ENCODE measurements around the gene POGZ.

POGZ gene

DNA sequence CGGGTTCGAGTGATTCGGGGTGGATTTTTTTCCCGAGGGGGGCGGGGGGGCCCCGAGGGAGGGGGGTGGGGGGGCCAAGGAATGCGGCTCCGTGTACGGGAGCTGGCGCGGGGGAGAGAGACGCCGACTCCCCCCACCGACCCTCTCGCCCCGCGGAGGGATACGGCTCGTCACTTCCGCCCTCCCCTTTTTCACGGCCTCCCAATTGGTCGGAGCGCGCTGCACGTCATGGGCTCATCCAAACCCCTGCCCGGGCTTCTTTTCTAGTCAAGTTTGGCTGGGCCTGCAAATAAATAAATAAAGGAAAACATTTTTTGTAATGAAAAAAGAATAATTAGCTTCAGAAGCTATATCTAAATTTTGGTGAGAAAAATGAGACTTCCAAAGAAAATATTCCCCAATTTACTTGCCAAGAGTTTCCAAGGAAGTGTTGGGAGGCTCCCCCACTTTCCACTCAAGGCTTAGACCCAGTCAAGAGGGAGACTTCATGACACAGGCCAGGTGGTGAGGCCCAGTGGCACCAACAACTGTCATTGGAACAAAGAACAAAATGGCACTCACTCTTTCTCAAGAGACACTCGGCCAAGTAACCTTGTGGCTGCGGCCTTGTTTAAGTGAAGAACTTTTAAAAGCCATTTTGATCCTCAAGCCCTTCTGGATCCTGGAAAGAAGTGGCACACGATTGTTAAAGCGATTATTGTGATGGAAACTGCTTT, at the start of gene POGZ:
POGZ (minus strand) TSS at position 164 of the 716 bp plus-strand sequence. CDS start 17,290 bp downstream, outside the sequence.
- peak; percentile 99 for DNase-seq

DNA sequence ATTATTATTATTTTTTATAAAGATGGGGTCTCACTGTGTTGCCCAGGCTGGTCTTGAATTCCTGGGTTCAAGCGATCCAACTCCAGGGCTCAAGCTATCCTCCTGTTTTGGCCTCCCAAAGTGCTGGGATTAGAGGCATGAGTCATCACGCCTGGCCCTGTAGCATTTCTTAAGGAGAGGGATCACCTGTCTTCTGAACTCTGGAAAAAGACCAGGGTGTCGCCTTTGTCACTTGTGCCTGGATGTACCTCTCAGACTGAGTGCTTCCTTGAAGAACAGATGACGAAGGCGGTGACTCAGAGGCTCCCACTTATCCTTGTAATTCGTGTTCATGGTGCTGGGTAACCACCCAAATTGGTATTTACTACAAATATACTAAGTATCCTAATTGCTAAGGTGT, 49.5 kb upstream of the POGZ start:
- peak; percentile 60 for DNase-seq

DNA sequence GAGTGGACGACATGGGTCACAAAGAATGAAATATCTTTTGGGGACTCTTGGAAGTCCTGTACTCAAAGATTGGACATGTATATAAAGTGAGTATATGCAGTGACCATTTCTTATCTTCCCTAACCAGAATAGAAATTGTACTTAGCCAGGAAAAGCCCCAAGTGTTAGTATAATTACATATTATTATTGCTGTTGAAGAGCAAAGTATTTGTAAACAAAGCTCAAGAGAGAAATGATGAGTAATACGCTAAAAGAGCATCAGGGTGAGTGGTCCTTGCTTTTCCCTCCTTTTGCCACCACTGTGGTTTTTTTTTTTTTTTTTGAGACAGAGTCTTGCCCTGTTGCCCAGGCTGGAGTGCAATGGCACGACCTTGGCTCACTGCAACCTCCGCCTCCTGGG, 45.5 kb upstream of the POGZ start:
- peak; percentile 34 for DNase-seq

DNA sequence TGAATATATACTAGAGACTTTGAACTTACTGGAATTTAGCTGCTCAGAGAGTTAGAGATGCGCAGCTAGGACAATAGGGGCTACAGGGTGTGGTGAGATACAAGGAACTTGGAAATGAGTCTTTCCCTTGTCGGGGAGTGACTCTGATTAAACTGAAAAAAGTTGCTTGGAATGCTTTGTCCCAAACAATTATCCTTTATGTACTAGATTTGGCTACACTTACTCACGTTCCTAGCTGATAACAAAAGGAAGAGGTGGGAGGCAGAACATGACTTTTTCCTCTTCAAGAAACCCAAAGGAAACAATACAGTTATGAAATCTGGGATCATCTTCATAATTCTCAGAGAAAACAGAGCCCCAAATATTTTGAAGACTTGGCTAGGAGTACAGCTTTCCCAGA, 45.0 kb upstream of the POGZ start:
- DNase-seq, result no peak

DNA sequence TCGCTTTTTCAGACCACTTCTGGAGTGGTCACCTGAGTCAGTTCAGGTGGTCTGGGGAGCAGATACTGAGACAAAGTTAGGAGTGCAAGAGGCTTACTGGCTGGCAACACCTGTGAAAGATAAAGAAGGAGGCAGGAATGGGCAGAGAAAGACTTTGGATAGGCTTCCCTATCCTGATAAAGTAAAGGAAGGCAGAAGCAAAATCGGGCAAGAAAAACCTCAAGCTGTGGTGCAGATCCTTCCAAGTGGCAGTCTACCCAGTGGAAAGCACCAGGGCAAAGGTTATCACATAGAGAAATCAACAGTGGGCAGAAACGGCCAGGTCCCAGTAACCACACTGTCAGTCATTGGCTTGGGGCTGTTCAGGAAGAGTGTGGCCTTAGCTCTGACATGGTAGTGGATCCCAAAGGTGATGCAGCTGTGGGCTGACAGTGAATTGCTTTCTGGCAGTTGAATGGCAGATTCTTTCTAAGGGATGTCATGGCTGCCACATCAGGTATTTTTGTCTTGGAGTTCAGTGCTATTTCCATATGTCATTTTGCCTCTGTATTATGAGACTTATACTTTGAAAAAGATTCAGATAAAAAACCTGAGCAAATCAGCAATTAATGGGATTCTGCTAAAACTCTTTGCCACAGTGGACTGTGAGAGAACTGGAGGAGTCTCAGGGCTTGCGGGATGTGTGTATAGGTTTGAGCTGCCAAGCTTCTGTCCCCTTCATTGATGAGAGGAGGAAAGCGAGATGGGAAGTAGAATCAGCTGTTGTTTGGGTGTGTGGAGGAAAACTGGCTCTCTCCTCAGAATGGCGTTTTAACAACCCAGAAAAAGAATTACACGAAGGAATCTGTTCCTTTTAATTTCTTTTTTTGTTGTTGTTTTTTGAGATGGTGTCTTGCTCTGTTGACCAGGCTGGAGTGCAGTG, 43.8 kb upstream of the POGZ start:
- DNase-seq, result no peak

- DNase-seq, result no peak
These were observed 42.9 kb upstream of the POGZ start for GRCh38 chr1:151502035-151502700.

- DNase-seq, result peak; percentile 80
These were observed 42.2 kb upstream of the POGZ start for GRCh38 chr1:151501474-151501873.

GRCh38 chr1:151499930-151500329, 40.6 kb upstream of the POGZ start:
- DNase-seq, result peak; percentile 28

- DNase-seq, result no peak
These were observed 40.1 kb upstream of the POGZ start for GRCh38 chr1:151499365-151499764.

- DNase-seq, result no peak
These were observed 36.0 kb upstream of the POGZ start for GRCh38 chr1:151495316-151495715.

DNA sequence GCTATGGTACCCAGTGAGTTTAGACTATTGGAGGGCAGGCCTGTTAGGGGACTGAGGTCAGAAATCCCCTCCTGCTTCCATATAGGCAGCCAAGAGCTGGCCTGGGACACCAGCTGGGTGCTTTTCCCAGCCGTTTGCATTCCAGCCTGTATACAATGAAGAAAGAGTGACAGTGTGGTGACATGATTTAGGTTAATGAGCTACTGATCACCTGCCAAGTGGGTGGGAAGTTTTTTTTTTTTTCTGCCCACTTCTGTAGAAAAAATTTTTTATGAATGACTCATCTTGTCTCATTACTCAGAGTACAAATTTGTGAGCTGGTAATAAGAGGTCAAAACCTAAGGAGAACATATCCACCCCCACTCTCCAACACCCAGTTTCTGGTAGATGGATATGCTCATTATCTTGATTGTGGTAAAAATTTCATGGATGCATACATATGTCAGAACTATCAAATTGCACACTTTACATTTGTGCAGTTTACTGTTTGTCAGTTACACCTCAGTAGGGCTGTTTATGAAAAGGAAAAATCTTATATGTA, 35.5 kb upstream of the POGZ start:
- peak; percentile 89 for DNase-seq

GRCh38 chr1:151493042-151493441, 33.7 kb upstream of the POGZ start:
- no peak for DNase-seq

DNA sequence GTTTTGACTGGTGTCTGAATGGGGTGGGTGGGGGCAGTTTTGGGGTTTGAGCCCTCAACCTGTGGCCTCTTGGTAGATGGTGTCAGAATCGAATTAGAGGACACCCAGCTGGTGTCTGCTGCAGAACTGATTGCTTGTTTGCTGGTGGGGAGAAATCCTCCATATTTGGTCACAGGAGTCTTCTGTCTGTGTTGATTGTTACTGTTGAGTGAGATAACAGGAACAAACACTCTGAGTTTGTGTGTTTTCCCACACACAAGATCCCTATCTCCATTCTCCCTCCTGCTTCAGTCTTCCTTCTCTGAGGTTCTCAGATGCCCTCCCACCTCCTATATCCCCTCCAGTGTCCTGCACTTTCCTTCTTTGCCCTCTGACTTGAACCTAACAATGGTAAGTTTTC, 32.8 kb upstream of the POGZ start:
- peak; percentile 76 for DNase-seq

- DNase-seq, result peak; percentile 46
These were observed 32.3 kb upstream of the POGZ start for GRCh38 chr1:151491641-151492040.

- DNase-seq, result no peak
These were observed 27.3 kb upstream of the POGZ start for GRCh38 chr1:151486557-151486956.

DNA sequence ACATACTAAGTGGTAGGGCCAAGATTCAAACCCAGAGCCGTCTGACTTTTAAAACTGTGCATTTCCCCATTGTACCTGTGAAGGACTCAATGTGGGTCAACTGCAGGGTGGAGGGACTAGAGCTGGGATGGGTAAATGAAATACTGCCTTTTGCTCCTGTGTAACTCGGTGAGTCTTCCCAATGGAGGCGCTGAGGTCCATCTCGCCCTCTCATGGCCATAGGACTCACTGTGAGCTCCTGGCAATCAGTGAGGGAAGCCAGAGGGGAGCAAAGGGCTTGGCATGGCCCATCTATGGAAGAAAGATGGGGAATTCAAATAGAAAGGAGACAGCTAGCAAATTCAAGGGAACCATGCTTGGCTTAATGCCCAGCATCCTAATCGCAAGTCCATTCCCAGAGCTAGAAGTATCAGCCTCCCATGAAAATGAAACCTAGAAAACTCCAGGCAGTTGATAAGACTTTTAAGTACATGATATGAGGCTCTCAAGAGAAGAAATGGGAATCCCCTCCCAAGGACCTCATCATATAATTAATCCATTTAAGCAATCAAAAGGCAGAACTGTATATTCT, 26.5 kb upstream of the POGZ start:
- DNase-seq, result peak; percentile 15

DNA sequence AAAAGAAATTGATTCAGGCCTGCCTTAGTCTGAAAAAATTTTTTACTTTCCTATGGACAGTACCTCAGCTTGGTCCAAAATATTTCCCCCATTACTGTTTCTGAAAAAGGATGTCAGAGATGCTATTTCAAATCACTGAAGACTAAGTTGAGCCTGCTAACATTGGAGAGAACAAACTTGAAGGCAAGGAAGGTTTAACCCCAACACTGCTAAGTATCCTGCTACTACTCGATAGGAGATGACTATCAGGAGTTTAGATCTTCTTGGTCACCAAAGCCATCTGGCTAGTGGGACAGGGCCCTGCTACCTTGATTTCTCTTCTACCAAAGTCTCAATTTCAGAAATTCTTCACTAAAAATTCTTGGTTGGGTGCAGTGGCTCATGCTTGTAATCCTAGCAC, 22.7 kb upstream of the POGZ start:
- DNase-seq, result no peak

DNA sequence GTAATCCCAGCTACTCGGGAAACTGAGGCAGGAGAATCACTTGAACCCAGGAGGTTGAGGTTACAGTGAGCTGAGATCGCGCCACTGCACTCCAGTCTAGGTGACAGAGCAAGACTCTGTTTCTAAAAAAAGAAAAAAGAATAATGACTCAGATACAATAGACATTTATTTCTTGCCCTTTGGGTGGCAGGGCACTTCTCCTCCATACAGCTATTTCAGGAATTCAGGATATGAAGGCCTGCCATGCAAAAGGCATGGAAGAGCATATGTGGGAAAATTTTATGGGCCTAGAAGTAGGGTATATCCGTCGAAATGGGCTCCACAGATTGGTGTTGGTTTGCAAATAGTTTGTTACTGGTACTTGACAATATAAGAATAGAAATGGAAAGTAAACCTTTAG, 20.2 kb upstream of the POGZ start:
- no peak for DNase-seq

DNA sequence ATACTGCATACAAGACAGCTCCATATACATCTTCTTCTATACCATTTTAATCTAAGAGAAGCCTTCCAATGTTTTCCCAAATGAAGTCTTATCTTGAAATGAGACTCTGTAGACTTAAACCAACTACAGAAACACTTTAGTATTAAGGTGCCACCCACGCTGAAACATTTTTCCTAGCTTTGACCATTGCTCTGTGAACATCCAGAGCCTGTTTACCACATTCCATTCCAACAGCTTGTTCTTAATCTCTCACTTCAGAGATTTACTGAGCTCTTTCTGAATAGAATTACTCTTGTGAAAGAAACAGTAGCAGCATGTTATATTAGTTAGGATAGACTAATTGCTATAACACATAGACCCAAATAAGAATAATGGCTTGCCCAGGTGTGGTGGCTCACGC, 19.6 kb upstream of the POGZ start:
- no peak for DNase-seq

DNA sequence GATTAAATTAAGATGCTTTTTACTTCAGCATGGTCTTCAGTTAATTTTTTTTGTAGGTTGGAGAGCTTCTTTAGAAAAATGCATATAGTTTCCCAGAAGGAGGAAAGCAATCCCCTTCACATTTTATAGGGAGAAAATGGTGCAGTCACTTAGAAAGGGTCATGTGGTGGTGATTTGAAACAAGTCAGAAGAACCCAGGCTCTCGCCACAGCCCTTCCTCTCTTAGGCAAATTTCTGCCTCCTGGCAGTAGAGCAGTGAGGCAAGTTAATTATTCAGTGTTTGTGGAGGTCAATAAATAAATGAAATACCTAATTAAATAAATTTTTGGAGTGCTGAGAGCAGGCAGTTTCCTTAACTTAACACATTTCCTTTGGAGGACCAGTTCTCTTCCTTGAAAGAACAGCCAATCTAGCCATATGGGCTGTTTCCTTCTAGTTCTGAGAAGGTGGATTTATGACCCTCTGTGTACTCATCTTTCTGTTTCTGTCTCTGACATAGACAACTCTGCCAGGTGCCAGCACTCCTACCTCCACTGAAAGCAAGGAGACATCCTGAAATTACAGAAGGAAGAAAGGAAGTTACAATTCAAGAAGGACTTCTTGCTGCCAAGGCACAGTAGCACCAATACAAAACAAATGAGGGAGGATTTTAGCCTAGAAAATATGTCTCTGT, 19.0 kb upstream of the POGZ start:
- DNase-seq, result no peak

DNA sequence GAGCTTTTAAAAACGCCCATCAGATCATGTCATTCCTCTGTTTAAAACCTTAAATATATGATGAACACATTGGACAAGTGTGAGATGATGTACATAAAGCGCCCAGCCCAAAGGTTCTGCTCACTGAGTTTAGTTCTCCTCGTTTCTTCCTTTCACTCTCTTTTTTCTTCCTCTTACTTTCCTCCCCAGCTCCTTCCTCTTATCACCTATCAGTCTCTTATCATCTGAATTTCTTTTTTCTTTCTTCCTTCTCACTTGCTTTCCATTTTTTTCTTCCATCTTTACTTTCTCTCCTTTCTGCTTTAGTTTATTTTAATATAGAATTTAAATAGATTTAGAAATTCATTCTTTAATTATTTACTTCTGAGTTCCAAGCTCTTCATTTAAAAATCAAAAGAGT, 17.8 kb upstream of the POGZ start:
- DNase-seq, result no peak

- no peak for DNase-seq
These were observed 16.8 kb upstream of the POGZ start for GRCh38 chr1:151476083-151476482.

All from DMS53 (cell line).